ENCODE measurements around the gene RTN4RL1.

RTN4RL1 gene

DNA sequence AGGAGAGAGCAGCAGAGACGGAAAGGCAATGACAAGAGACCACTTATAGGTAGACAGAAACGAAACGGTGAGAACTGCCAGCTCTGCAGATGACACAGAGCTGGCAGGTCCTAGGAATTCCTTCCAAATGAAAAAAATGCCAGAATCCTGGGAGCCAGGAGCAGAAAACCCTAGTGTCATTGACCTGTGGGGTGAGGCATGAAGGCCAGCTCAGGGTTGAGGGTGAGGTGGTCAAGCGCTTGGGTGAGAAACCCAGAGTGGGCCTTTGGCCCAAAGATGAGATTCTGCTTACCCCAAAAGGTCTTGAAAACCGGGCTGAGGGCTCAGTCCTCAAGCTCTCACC is 39.0 kb upstream of the RTN4RL1 start:
- no peak for DNase-seq (ENCODE audit: extremely low read depth, low read depth)
- no peak overlapping the region for H3K4me3 ChIP-seq (replicated peaks; ENCODE audit: low read depth, low read length)
- TF ChIP-seq, protein P1, sequence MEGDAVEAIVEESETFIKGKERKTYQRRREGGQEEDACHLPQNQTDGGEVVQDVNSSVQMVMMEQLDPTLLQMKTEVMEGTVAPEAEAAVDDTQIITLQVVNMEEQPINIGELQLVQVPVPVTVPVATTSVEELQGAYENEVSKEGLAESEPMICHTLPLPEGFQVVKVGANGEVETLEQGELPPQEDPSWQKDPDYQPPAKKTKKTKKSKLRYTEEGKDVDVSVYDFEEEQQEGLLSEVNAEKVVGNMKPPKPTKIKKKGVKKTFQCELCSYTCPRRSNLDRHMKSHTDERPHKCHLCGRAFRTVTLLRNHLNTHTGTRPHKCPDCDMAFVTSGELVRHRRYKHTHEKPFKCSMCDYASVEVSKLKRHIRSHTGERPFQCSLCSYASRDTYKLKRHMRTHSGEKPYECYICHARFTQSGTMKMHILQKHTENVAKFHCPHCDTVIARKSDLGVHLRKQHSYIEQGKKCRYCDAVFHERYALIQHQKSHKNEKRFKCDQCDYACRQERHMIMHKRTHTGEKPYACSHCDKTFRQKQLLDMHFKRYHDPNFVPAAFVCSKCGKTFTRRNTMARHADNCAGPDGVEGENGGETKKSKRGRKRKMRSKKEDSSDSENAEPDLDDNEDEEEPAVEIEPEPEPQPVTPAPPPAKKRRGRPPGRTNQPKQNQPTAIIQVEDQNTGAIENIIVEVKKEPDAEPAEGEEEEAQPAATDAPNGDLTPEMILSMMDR (IDR thresholded peaks at IDR 0.05; ENCODE audit: low read depth, low read length, missing control alignments) = no peak

DNA sequence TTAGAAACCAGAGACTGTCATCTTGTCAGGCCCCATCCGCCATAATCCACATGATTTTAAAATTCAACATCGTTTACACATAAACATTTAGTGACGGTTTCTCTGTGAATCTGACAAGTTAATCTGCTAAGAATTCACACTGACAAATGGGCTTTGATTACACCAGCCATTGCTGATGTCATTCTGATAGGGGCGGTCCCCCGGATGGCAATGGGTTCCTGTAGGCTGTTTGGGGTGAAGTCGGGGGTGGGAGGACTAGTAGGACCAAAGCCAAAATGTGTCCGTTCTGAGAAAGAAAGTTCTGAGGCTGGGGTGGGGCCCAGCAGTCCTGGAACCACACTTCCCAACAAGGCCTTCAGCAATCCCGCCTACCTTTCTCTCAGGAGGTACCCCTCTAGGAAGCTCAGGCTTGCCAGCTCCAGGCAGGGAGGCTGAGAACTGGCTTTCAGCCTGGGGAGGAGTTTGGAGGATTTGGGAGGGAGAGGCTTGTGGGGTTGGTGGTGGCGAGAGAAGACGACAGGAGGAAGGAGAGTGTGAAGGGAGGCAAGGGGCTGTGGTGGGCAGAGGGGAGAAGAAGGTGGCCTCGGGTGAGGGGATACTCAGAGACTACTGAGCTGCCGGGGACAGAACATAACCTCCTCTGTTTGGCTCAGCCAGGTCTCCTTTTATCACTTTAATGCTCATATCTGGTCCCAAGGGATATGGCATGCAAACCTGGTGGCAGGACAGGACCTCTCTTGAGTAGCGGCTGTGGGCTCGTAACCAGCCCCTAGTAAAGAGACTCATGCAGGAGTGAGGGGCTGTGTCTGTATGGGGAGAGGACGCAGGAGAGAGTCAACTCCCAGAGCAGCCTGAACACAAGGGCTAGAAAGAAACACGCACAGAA is 38.4 kb upstream of the RTN4RL1 start:
- DNase-seq (ENCODE audit: extremely low read depth, low read depth) = no peak
- TF ChIP-seq, protein P1 (IDR thresholded peaks at IDR 0.05; ENCODE audit: low read depth, low read length, missing control alignments) = no peak
- H3K4me3 ChIP-seq (replicated peaks; ENCODE audit: low read depth, low read length) = no peak overlapping the region

DNA sequence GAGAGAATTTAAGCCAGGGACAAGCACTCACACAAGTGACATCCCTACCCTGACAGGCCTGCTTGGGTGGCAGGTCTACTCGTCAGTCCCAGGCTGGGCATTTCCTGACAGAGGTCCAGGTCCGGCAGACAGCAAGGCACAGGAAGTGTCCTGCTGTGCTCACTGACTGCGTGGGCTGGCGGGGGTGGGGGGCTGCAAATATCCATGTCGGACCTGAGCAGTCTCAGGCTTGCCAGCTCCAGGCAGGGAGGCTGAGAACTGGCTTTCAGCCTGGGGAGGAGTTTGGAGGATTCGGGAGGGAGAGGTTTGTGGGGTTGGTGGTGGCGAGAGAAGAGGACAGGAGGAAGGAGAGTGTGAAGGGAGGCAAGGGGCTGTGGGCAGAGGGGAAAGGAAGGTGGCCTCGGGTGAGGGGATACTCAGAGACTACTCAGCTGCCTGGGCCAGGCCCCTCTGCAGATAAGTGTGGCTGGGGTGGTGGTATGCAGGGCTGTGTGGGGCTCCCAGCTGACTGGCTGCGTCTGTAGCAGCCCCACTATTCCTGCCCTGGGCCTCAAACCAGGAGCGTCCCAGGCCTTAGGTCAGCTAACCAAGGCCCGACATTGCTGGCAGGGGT is 37.5 kb upstream of the RTN4RL1 start:
- TF ChIP-seq, protein P1 (IDR thresholded peaks at IDR 0.05; ENCODE audit: low read depth, low read length, missing control alignments) = no peak
- DNase-seq (ENCODE audit: extremely low read depth, low read depth) = no peak
- no peak overlapping the region for H3K4me3 ChIP-seq (replicated peaks; ENCODE audit: low read depth, low read length)

DNA sequence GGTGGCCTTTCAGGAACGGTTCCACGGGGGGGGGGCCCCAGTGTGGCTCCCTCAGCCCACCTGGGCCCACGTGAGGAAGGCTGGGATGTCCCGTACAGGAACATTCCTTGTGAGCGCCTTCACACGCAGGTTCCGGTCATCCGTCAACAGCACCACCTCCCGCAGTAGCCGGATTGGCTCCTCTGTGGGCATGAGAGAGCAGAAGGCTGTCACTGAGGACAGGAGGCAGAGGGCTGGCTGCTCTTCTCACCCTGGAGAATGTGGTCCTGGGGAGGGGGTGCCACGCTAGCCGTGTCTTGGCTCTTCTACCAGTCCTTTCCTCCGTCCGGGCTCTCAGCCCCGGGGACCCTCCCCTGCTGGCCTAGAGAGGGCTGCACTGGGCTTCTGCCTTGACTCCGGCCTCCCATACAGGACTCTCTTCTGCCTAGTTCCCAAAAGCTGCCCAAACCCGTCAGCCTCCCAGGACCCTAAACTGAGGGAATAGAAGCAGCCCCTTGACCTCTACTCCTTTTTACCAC is 36.4 kb upstream of the RTN4RL1 start:
- no peak overlapping the region for H3K4me3 ChIP-seq (replicated peaks; ENCODE audit: low read depth, low read length)
- TF ChIP-seq, protein P1 (IDR thresholded peaks at IDR 0.05; ENCODE audit: low read depth, low read length, missing control alignments) = no peak
- DNase-seq (ENCODE audit: extremely low read depth, low read depth) = no peak

DNA sequence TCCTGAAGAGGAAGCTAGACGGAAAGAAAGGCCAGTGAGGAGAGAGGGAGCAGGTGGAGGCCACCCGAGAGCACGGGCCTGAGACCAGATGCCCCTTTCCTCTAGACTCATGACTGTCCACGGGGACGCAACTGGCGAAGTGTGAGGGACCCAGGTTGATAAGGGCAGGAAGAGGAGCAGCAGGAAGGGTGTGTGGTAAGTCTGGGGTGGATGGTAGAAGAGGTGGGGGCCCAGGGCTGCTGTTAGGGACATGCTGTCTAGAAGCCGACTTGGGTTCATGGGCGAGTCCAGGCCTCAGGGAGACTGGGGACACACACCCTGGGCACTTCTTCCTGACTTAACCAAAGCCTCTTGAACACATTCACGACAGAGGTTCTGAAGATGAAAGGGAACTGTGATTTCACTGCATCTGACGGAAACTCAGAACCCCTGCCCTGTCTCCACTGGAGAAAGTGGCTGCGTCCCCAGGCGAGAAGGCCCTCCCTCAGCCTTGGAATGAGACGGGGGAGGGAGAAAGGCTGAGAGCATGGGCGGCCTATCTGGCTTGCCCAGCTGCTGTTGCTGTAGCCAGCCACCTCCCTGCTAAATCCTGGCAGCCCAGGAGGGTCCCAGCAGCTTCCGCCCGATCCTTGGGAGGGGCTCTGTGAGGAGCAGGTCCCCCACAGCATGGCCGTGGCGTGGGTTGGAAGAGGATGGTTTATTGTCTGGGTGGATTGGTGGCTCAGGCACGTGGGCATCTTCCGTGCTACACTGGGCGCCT is 35.7 kb upstream of the RTN4RL1 start:
- TF ChIP-seq, protein P1 (IDR thresholded peaks at IDR 0.05; ENCODE audit: low read depth, low read length, missing control alignments) = no peak
- no peak for DNase-seq (ENCODE audit: extremely low read depth, low read depth)
- no peak overlapping the region for H3K4me3 ChIP-seq (replicated peaks; ENCODE audit: low read depth, low read length)

DNA sequence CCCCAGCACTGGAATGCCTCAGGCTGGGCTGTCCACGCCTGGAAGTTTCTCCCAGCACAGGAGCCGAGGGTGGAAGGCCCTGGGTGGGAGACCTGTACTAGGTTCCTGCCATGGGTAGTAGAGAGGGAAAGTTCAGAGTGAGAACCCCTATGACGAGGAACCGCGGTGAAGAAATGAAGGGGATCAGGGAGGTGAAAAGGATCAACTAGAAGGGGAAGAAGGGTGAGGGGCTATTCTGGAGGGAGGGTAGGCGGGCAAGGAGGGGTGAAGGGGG is 35.2 kb upstream of the RTN4RL1 start:
- no peak overlapping the region for H3K4me3 ChIP-seq (replicated peaks; ENCODE audit: low read depth, low read length)
- no peak for DNase-seq (ENCODE audit: extremely low read depth, low read depth)
- TF ChIP-seq, protein P1 (IDR thresholded peaks at IDR 0.05; ENCODE audit: low read depth, low read length, missing control alignments) = no peak
